HUES6 (cell line): ENCODE measurements around the gene HDAC10.

Experiments
- H3K27ac ChIP-seq: 2 replicates; pipeline ENCODE4 v1.7.0; 2013; ENCODE audit warnings: low read depth, mild to moderate bottlenecking, low read length, inconsistent platforms
- H3K27me3 ChIP-seq: 2 replicates; pipeline ENCODE4 v1.6.1; 2013; ENCODE audit warnings: low read length; ENCODE audit not compliant: control insufficient read depth, insufficient read depth
- H3K36me3 ChIP-seq: 2 replicates; pipeline ENCODE4 v1.6.1; 2013; ENCODE audit warnings: low read length; ENCODE audit not compliant: control insufficient read depth, insufficient read depth
- H3K4me1 ChIP-seq: 2 replicates; pipeline ENCODE4 v1.6.1; 2013; ENCODE audit warnings: low read length; ENCODE audit not compliant: control insufficient read depth, insufficient read depth
- H3K4me3 ChIP-seq: 2 replicates; pipeline ENCODE4 v1.5.1; 2013; ENCODE audit warnings: low read depth, low read length
- H3K9ac ChIP-seq: one replicate; pipeline ENCODE4 v1.6.1; 2013; ENCODE audit warnings: mild to moderate bottlenecking, low read length
- H3K9me3 ChIP-seq: 2 replicates; pipeline ENCODE4 v1.6.1; 2013; ENCODE audit warnings: low read depth, low read length; ENCODE audit not compliant: control insufficient read depth, insufficient read depth

Gene HDAC10

DNA sequence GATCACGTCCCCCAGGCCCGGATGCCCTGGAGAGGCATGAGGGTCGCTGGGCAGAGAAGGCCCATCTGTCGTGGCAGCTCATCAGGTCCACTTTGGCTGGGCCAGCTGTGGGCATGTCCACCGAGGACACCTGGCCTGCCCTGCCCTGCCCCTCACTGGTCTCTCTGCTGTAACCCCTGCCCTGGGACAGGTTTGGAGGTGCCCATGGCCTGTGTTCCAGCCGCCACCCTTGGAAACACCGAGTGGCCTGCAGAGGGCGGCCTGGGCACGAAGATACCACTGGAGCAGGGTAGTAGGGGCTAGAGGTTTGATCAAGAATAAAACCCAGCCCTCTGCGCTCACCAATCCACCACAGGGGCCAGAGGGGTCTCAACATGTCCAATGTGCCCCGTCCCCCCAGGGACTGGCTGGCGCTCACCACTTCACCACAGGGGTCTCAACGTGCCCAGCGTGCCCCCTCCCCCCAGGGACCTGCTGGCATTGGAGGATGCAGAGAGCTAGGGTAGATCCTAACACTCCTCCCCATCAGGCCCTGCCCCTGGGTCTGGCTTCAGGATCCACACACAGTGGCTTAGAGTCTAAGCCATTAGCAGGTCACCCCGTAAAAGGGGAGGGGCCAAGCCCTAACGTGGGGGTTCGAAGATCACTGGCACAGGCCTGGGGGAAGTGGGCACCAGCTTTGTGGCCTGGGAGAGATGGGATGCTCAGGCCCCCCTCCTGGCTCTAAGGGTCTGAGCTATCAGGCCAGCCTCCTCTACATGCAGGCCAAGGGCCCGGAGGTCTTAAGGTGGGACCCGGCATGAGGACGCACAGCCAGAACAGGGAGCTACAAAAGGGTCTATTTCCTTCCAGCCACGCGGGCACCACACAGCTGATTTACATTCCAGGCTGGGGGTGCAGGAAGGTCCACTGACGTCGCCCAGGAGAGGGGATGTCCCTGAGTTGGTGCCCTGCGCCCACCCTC lies 1.3 kb upstream of the HDAC10 start:
- no peak overlapping the region for H3K9ac ChIP-seq
- H3K4me3 ChIP-seq, result peak overlapping the region; percentile 83
- H3K4me1 ChIP-seq, result peaks cover 11% of the 10 kb centered on the region
- H3K27ac ChIP-seq, result no peak overlapping the region
- peaks cover 15% of the 10 kb centered on the region for H3K36me3 ChIP-seq
- no peaks in the 10 kb centered on the region for H3K27me3 ChIP-seq
- H3K9me3 ChIP-seq, result no peaks in the 10 kb centered on the region

GRCh38 chr22:50251477-50252081 lies 514 bp upstream of the HDAC10 start:
- H3K9me3 ChIP-seq, result no peaks in the 10 kb centered on the region
- H3K27me3 ChIP-seq, result no peaks in the 10 kb centered on the region
- peaks cover 14% of the 10 kb centered on the region for H3K36me3 ChIP-seq
- H3K9ac ChIP-seq, result no peak overlapping the region
- H3K4me3 ChIP-seq, result peak overlapping the region; percentile 83
- H3K27ac ChIP-seq, result no peak overlapping the region
- peaks cover 11% of the 10 kb centered on the region for H3K4me1 ChIP-seq

DNA sequence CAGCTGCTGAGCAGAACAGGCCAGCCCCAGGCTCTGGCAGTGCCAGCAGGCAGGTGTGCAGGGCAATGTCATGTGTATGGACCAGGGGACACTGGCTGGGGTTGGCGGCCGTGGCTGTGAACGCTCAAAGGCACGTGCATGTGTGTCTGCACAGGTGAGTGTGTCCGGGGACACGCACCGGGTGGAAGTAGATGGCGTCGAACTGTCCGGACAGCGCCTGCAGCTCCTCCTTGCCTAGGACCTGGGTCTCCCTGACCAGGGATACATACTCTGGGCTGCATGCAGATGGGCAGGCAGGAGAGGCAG lies 863 bp downstream of the HDAC10 start:
- no peak overlapping the region for H3K27ac ChIP-seq
- H3K4me1 ChIP-seq, result peaks cover 17% of the 10 kb centered on the region
- no peak overlapping the region for H3K9ac ChIP-seq
- no peaks in the 10 kb centered on the region for H3K27me3 ChIP-seq
- peaks cover 16% of the 10 kb centered on the region for H3K36me3 ChIP-seq
- no peaks in the 10 kb centered on the region for H3K9me3 ChIP-seq
- peak overlapping the region; percentile 83 for H3K4me3 ChIP-seq

GRCh38 chr22:50249341-50250248 lies 1.5 kb downstream of the HDAC10 start:
- peak overlapping the region; percentile 83; the same call in 1 of the 2 replicates for H3K4me3 ChIP-seq
- H3K36me3 ChIP-seq, result peaks cover 14% of the 10 kb centered on the region
- H3K9me3 ChIP-seq, result no peaks in the 10 kb centered on the region
- no peak overlapping the region for H3K9ac ChIP-seq
- no peaks in the 10 kb centered on the region for H3K27me3 ChIP-seq
- H3K27ac ChIP-seq, result no peak overlapping the region
- peaks cover 17% of the 10 kb centered on the region for H3K4me1 ChIP-seq

- Histone ChIP-seq H3K27me3 (no peaks in the 10 kb centered on the region), H3K27ac (no peak overlapping the region), H3K4me3 (no peak overlapping the region), H3K36me3 (peaks cover 10% of the 10 kb centered on the region), H3K9me3 (no peaks in the 10 kb centered on the region), H3K4me1 (peaks cover 24% of the 10 kb centered on the region), H3K9ac (no peak overlapping the region)
Measured at GRCh38 chr22:50248196-50249081, 2.6 kb downstream of the HDAC10 start.

- Histone ChIP-seq H3K9ac (no peak overlapping the region), H3K27ac (no peak overlapping the region), H3K36me3 (peaks cover 10% of the 10 kb centered on the region), H3K4me1 (peaks cover 24% of the 10 kb centered on the region), H3K9me3 (no peaks in the 10 kb centered on the region), H3K27me3 (no peaks in the 10 kb centered on the region), H3K4me3 (no peak overlapping the region)
Measured at GRCh38 chr22:50247748-50248147, 3.3 kb downstream of the HDAC10 start.

- Histone ChIP-seq H3K4me3 (peak overlapping the region; percentile 87; the same call in 1 of the 2 replicates), H3K36me3 (peaks cover 10% of the 10 kb centered on the region), H3K27me3 (no peaks in the 10 kb centered on the region), H3K9me3 (no peaks in the 10 kb centered on the region), H3K4me1 (peaks cover 18% of the 10 kb centered on the region), H3K9ac (no peak overlapping the region), H3K27ac (no peak overlapping the region)
Measured at GRCh38 chr22:50246242-50247175, 4.6 kb downstream of the HDAC10 start.

DNA sequence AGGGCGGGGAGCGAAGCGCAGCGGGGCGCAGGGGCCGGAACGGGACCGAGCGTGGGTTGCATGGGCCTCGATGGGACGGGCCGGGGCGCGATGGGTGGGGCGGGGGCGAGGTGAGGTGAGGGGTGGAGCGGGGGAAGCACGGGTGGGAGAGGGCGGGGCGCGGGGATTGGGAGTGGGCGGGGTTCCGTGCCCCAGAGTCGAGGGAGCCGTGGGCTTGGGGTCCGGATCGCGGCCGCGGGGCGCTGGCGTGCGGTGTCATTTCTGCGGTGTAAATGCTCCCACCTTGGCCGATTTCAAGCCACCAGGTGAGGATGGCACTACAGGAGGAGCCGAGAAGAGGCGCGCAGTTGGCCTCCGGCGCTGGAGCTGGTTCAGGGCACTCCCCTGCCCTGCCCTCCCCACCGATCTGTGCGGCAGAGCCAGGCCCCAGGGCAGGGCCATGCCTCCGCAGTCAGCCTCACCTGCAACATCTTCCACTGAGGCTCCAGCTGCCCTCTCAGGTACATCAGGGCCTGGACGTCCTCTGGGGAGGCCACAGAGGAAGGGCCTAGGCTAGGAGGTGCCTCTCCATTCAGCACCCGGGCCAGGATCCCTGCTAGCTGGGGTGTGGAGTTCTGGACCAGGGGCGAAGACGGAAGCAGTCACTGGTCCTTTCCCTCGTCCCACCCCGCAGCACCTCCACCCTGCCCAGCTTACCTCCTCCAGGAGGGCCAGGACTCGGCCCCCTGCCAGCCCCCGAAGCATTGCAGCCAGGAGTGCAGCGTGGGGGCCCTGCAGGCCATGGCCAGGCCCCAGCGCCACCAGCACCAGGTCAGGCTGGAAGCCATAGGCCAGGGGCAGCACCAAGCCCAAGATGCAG lies 5.6 kb downstream of the HDAC10 start:
- no peaks in the 10 kb centered on the region for H3K9me3 ChIP-seq
- peak overlapping the region; percentile 87 for H3K4me3 ChIP-seq
- peak overlapping the region; percentile 56 for H3K27ac ChIP-seq
- no peaks in the 10 kb centered on the region for H3K27me3 ChIP-seq
- peaks cover 10% of the 10 kb centered on the region for H3K36me3 ChIP-seq
- H3K4me1 ChIP-seq, result peaks cover 18% of the 10 kb centered on the region
- peak overlapping the region; percentile 94 for H3K9ac ChIP-seq
